ENCODE measurements around the gene RGS21.
A peak's percentile ranks its signal among the peaks of the same experiment; 100 is the strongest.

RGS21 gene

DNA sequence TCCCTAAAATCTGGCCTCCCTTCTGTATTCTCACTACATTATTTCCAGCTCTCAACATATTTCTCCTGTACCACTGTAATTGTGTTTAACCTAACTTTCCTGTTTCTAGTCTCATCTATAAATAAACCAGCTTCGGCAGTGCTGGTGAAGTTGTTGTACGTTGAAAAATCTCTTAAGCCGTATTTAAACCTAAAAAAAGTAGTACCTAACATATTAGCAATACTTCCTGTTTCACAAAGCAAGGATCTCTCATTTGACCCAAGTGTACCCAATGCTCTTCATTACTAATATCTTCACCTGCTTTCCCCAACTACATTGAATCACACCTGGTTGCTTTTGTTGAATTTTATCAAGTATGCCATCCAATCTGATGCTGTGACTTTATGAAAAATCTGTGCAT lies 42.2 kb upstream of the RGS21 start:
- Histone ChIP-seq H3K27me3 (ENCODE audit: insufficient read depth, low read length) (no peaks in the 10 kb centered on the region), H3K27ac (ENCODE audit: low read depth, low read length) (no peak overlapping the region), H3K4me1 (ENCODE audit: control insufficient read depth in 1 of 2, insufficient read depth in 2 of 2, low read length in 2 of 2) (no peaks in the 10 kb centered on the region), H3K14ac (ENCODE audit: low read length) (no peak overlapping the region), H3K36me3 (ENCODE audit: control insufficient read depth in 1 of 2, insufficient read depth in 2 of 2, low read length in 2 of 2) (no peaks in the 10 kb centered on the region), H4K8ac (ENCODE audit: low read depth, low read length) (no peak overlapping the region), H2BK5ac (ENCODE audit: low read depth, low read length, poor library complexity) (no peak overlapping the region), H2BK12ac (ENCODE audit: low read length) (no peak overlapping the region), H3K4ac (ENCODE audit: low read depth, low read length) (no peak overlapping the region), H3K4me3 (ENCODE audit: low read depth, low read length) (no peak overlapping the region), H2AK5ac (ENCODE audit: low read length) (no peak overlapping the region), H4K91ac (ENCODE audit: low read depth, low read length) (no peak overlapping the region), H3K79me1 (ENCODE audit: low read length) (no peaks in the 10 kb centered on the region), H3K79me2 (ENCODE audit: control insufficient read depth, insufficient read depth, low read length, poor library complexity) (no peaks in the 10 kb centered on the region), H3K9me3 (ENCODE audit: insufficient read depth, low read depth, low read length) (no peaks in the 10 kb centered on the region), H2AFZ (ENCODE audit: insufficient read depth, low read length, poor library complexity) (no peak overlapping the region), H4K12ac (ENCODE audit: low read depth, low read length) (no peak overlapping the region), H3K23ac (ENCODE audit: low read length) (no peak overlapping the region), H3K4me2 (ENCODE audit: low read length) (no peak overlapping the region), H3K18ac (ENCODE audit: low read length) (no peak overlapping the region), H3K9ac (ENCODE audit: low read length) (no peak overlapping the region), H2BK120ac (ENCODE audit: insufficient read depth, low read length, poor library complexity) (no peak overlapping the region)
- no CpG with 5 or more reads among the region's 3 CpGs for WGBS (ENCODE audit: extremely low coverage, insufficient coverage, insufficient read length)
- no peak for DNase-seq

DNA sequence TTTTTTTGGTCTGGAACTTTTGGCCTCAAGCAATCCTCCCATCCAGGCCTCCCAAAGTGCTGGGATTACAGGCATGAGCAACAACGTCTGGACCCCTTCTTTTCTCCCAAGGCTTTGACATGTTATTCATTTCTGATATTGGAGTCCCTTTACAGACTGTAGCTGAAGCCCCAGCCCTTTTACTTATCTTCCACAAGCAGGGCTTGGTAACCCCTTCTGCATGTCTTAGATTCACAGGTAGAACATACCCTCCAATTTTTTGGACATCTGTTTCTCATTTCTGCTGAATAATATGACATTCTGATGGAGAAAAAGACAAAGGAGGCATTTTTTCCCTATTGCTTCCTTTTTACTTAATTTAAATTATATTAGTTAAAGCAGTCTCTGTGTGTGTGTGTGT lies 39.2 kb upstream of the RGS21 start:
- H2BK12ac ChIP-seq (ENCODE audit: low read length) = no peak overlapping the region
- H3K9me3 ChIP-seq (ENCODE audit: insufficient read depth, low read depth, low read length) = no peaks in the 10 kb centered on the region
- DNase-seq = no peak
- H3K79me2 ChIP-seq (ENCODE audit: control insufficient read depth, insufficient read depth, low read length, poor library complexity) = no peaks in the 10 kb centered on the region
- H2BK120ac ChIP-seq (ENCODE audit: insufficient read depth, low read length, poor library complexity) = no peak overlapping the region
- H2BK5ac ChIP-seq (ENCODE audit: low read depth, low read length, poor library complexity) = no peak overlapping the region
- no peak overlapping the region for H4K8ac ChIP-seq (ENCODE audit: low read depth, low read length)
- H3K36me3 ChIP-seq (ENCODE audit: control insufficient read depth in 1 of 2, insufficient read depth in 2 of 2, low read length in 2 of 2) = no peaks in the 10 kb centered on the region
- no peaks in the 10 kb centered on the region for H3K79me1 ChIP-seq (ENCODE audit: low read length)
- no peak overlapping the region for H2AK5ac ChIP-seq (ENCODE audit: low read length)
- no peak overlapping the region for H3K4me3 ChIP-seq (ENCODE audit: low read depth, low read length)
- no peak overlapping the region for H4K91ac ChIP-seq (ENCODE audit: low read depth, low read length)
- no peak overlapping the region for H3K23ac ChIP-seq (ENCODE audit: low read length)
- no peak overlapping the region for H3K9ac ChIP-seq (ENCODE audit: low read length)
- H3K4me2 ChIP-seq (ENCODE audit: low read length) = no peak overlapping the region
- no CpG with 5 or more reads among the region's 1 CpG for WGBS (ENCODE audit: extremely low coverage, insufficient coverage, insufficient read length)
- H4K12ac ChIP-seq (ENCODE audit: low read depth, low read length) = no peak overlapping the region
- H3K27ac ChIP-seq (ENCODE audit: low read depth, low read length) = no peak overlapping the region
- no peak overlapping the region for H2AFZ ChIP-seq (ENCODE audit: insufficient read depth, low read length, poor library complexity)
- no peak overlapping the region for H3K18ac ChIP-seq (ENCODE audit: low read length)
- H3K14ac ChIP-seq (ENCODE audit: low read length) = no peak overlapping the region
- no peak overlapping the region for H3K4ac ChIP-seq (ENCODE audit: low read depth, low read length)
- H3K27me3 ChIP-seq (ENCODE audit: insufficient read depth, low read length) = no peaks in the 10 kb centered on the region
- no peaks in the 10 kb centered on the region for H3K4me1 ChIP-seq (ENCODE audit: control insufficient read depth in 1 of 2, insufficient read depth in 2 of 2, low read length in 2 of 2)

DNA sequence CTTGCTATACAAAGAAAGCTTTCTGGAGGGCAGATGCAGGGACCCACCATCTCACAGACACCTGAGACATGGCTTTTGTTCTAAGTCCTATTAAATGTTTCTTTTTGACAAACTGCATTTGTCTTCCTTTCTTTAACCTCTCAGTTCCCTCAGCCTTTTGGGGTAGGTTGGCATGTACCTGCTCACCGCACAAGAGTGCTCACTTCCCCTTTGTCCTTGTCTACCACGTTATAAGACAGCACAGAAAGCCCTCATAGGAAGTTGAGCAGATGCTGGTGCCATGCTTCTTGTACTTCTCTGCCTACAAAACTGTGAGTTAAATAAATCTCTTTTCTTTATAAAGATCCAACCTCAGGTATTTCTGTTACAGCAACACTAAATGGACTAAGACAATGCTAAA lies 31.9 kb upstream of the RGS21 start:
- H3K9ac ChIP-seq (ENCODE audit: low read length) = no peak overlapping the region
- H2BK5ac ChIP-seq (ENCODE audit: low read depth, low read length, poor library complexity) = no peak overlapping the region
- H3K4me1 ChIP-seq (ENCODE audit: control insufficient read depth in 1 of 2, insufficient read depth in 2 of 2, low read length in 2 of 2) = no peaks in the 10 kb centered on the region
- no peaks in the 10 kb centered on the region for H3K79me1 ChIP-seq (ENCODE audit: low read length)
- no peak overlapping the region for H3K4me3 ChIP-seq (ENCODE audit: low read depth, low read length)
- no peak overlapping the region for H3K4me2 ChIP-seq (ENCODE audit: low read length)
- H3K9me3 ChIP-seq (ENCODE audit: insufficient read depth, low read depth, low read length) = no peaks in the 10 kb centered on the region
- H3K4ac ChIP-seq (ENCODE audit: low read depth, low read length) = no peak overlapping the region
- no peak overlapping the region for H3K18ac ChIP-seq (ENCODE audit: low read length)
- no peak overlapping the region for H3K27ac ChIP-seq (ENCODE audit: low read depth, low read length)
- DNase-seq = no peak
- no peak overlapping the region for H4K8ac ChIP-seq (ENCODE audit: low read depth, low read length)
- H4K91ac ChIP-seq (ENCODE audit: low read depth, low read length) = no peak overlapping the region
- H3K27me3 ChIP-seq (ENCODE audit: insufficient read depth, low read length) = no peaks in the 10 kb centered on the region
- H2BK120ac ChIP-seq (ENCODE audit: insufficient read depth, low read length, poor library complexity) = no peak overlapping the region
- no peaks in the 10 kb centered on the region for H3K36me3 ChIP-seq (ENCODE audit: control insufficient read depth in 1 of 2, insufficient read depth in 2 of 2, low read length in 2 of 2)
- H2BK12ac ChIP-seq (ENCODE audit: low read length) = no peak overlapping the region
- no peak overlapping the region for H2AFZ ChIP-seq (ENCODE audit: insufficient read depth, low read length, poor library complexity)
- H3K79me2 ChIP-seq (ENCODE audit: control insufficient read depth, insufficient read depth, low read length, poor library complexity) = no peaks in the 10 kb centered on the region
- H4K12ac ChIP-seq (ENCODE audit: low read depth, low read length) = no peak overlapping the region
- H3K14ac ChIP-seq (ENCODE audit: low read length) = no peak overlapping the region
- no peak overlapping the region for H3K23ac ChIP-seq (ENCODE audit: low read length)
- WGBS (ENCODE audit: extremely low coverage, insufficient coverage, insufficient read length) = no CpG with 5 or more reads among the region's 2 CpGs
- no peak overlapping the region for H2AK5ac ChIP-seq (ENCODE audit: low read length)

DNA sequence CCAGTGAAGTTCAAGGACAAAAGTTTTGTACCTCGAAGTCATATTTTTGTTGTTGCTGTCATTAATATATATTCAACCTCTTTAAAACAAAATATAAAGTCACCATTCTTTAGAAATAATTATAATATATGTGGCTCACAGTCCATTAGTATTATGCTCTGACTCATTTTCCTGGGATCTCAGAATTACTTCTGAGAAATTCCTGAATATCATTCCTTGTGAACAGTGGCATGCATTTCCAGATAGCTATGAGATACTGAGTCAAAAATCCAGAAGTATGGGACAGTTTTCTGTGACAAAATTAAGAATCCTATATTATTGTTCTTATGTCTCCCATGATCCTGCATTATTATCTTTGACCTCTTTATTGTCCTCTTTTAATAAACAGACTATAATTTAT lies 13.8 kb upstream of the RGS21 start:
- no peak overlapping the region for H4K12ac ChIP-seq (ENCODE audit: low read depth, low read length)
- no peaks in the 10 kb centered on the region for H3K36me3 ChIP-seq (ENCODE audit: control insufficient read depth in 1 of 2, insufficient read depth in 2 of 2, low read length in 2 of 2)
- no peak overlapping the region for H4K91ac ChIP-seq (ENCODE audit: low read depth, low read length)
- no peaks in the 10 kb centered on the region for H3K4me1 ChIP-seq (ENCODE audit: control insufficient read depth in 1 of 2, insufficient read depth in 2 of 2, low read length in 2 of 2)
- no peak overlapping the region for H2BK5ac ChIP-seq (ENCODE audit: low read depth, low read length, poor library complexity)
- no peak overlapping the region for H3K4ac ChIP-seq (ENCODE audit: low read depth, low read length)
- no peak overlapping the region for H3K27ac ChIP-seq (ENCODE audit: low read depth, low read length)
- no peak overlapping the region for H2BK120ac ChIP-seq (ENCODE audit: insufficient read depth, low read length, poor library complexity)
- WGBS (ENCODE audit: extremely low coverage, insufficient coverage, insufficient read length) = no CpG with 5 or more reads among the region's 1 CpG
- peak in 1 of 2 donors; percentile 56 for DNase-seq
- H3K4me3 ChIP-seq (ENCODE audit: low read depth, low read length) = no peak overlapping the region
- H3K14ac ChIP-seq (ENCODE audit: low read length) = no peak overlapping the region
- no peak overlapping the region for H3K9ac ChIP-seq (ENCODE audit: low read length)
- H4K8ac ChIP-seq (ENCODE audit: low read depth, low read length) = no peak overlapping the region
- H2BK12ac ChIP-seq (ENCODE audit: low read length) = no peak overlapping the region
- H3K9me3 ChIP-seq (ENCODE audit: insufficient read depth, low read depth, low read length) = no peaks in the 10 kb centered on the region
- H3K79me2 ChIP-seq (ENCODE audit: control insufficient read depth, insufficient read depth, low read length, poor library complexity) = no peaks in the 10 kb centered on the region
- no peak overlapping the region for H3K4me2 ChIP-seq (ENCODE audit: low read length)
- no peaks in the 10 kb centered on the region for H3K27me3 ChIP-seq (ENCODE audit: insufficient read depth, low read length)
- no peak overlapping the region for H2AK5ac ChIP-seq (ENCODE audit: low read length)
- no peaks in the 10 kb centered on the region for H3K79me1 ChIP-seq (ENCODE audit: low read length)
- no peak overlapping the region for H3K18ac ChIP-seq (ENCODE audit: low read length)
- no peak overlapping the region for H3K23ac ChIP-seq (ENCODE audit: low read length)
- no peak overlapping the region for H2AFZ ChIP-seq (ENCODE audit: insufficient read depth, low read length, poor library complexity)
